Cardiac atrium fibroblast (primary cell): ENCODE data around the gene CDC14B. TPM values are rescaled to one million over a fixed set of nuclear protein-coding genes. Genes with fewer than 3 reads are reported as not detected.

Experiments
- total RNA-seq: library from RNA; depleted of rRNA; stranded (reverse); fragments of >200 nt; gene quantifications from 2 replicates; pipeline ENCODE4 v1.2.3, GENCODE V29; 2015

The CDC14B gene
- 4.9 and 7.5 TPM in 2 replicates for total RNA-seq

DNA sequence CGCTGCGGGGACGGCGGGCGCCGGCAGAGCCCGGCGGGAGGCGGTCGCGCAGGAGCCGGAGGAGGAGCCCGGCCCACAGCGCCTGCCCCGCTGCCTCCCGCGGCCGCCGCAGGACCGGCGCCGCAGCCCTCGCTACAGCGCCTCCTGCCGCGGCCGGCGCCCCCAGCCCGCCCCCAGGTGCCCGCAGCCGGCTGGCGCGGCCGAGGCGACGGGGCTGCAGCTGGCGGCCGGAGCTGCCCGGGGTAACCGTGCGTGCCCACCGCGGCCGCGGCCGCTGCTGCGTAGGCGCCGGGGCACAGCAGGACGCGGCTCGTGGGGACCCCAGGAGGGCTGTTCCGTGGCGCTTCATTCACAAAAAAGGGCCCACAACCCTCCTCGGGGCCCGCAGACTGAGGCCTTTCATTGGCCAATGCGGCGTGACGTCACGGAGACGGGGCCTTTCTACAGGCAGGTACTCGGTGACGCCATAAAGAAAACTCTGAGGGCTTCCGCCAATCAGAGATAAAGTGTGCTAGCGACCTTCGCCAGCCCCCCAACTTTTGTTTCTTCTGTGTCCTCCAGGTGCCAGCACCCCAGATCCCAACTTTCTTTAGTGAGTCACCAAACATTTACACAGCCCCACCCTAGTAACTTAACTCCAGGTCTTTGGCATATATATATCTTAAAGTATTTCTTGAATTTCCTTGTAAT lies at the start of gene CDC14B:
Gene CDC14B, minus strand, starts transcription at position 353 of the 690 bp plus-strand sequence. CDS start 465 bp downstream, outside the sequence.

DNA sequence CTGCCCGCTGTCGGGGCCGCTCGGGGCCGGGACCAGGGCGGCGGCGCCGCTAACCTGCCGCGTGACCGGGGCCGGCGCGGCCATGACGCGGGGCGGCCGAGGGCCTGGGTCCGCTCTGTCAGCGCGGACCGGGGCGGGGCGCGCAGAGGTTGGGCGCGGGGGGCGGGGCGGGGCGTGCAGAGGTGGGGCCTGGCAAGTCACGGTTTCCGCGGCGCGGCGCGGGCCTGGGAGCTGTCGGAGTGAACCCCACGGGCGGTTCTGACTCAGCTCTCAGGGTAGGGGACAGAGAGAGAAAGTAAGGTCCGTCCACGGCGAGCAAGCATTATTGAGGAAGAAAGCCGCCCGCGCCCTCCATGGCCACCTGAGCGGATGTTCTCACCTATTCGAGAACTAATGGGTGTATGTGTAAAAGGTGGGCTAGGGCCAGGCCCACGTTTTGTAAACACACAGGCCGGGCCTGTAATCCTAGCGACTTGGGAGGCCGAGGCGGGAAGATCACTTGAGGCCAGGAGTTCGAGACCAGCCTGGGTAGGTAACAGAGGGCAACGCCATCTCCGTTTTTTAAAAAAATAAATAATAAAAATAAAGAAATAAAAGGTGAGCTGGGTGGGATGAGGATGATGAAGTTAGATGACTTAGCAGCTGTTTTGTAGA lies 35.7 kb upstream of the CDC14B start, which contains the start of gene PRXL2C:
Gene PRXL2C, minus strand, starts transcription at position 120 of the 654 bp plus-strand sequence. Its CDS starts 36 bp downstream, at position 84.

Other genes with a start within 250 kb of the CDC14B start
- 11.6 and 15.6 TPM in 2 replicates for gene SLC35D2, start 236.1 kb downstream of the CDC14B start, total RNA-seq
- gene ZNF367, start 201.5 kb downstream of the CDC14B start, total RNA-seq = 1.3 and 1.9 TPM in 2 replicates
- gene HABP4, start 169.7 kb downstream of the CDC14B start, total RNA-seq = 7.4 and 9.1 TPM in 2 replicates
- gene PRXL2C, start 35.5 kb upstream of the CDC14B start, total RNA-seq = 5.8 and 42.6 TPM in 2 replicates
- gene ZNF510, start 158.2 kb upstream of the CDC14B start, total RNA-seq = 7.0 and 11.7 TPM in 2 replicates
- gene ZNF782, start 234.7 kb upstream of the CDC14B start, total RNA-seq = 0.72 and 3.6 TPM in 2 replicates